Colonic mucosa (tissue), 4 donors: ENCODE results near the gene POLR2J. TPM values are rescaled to one million over a fixed set of nuclear protein-coding genes. Genes with fewer than 3 reads are reported as not detected.
"Not testable (repeated sequence)": the region's sequence is repeated elsewhere in the genome, so short reads cannot be mapped to it uniquely, and the experiment has no call there.

ENCODE experiments used
- DNase-seq: peaks from one replicate; pipeline ENCODE4 v3.0.0-alpha.2; 2020
- H3K27ac ChIP-seq: fragments of 200-600 bp; one replicate; pipeline ENCODE4 v1.8.0; 2021
- H3K27me3 ChIP-seq: fragments of 200-600 bp; one replicate; pipeline ENCODE4 v1.8.0; 2021
- H3K36me3 ChIP-seq: fragments of 200-600 bp; one replicate; pipeline ENCODE4 v1.8.0; 2021
- H3K4me1 ChIP-seq: fragments of 200-600 bp; one replicate; pipeline ENCODE4 v1.8.0; 2021; ENCODE audit warnings: mild to moderate bottlenecking
- H3K4me3 ChIP-seq: fragments of 200-600 bp; one replicate; pipeline ENCODE4 v1.8.0; 2021
- H3K9ac ChIP-seq, 2 donors: one replicate each; pipeline ENCODE4 v1.7.0; 2013; ENCODE audit warnings: control low read depth in 2 of 2, low read depth in 2 of 2, low read length in 2 of 2
- H3K9me3 ChIP-seq: fragments of 200-600 bp; one replicate; pipeline ENCODE4 v1.8.0; 2021
- intact Hi-C: fragments of 100-400 bp; cut with DNase I; formaldehyde crosslinking; loops from one replicate; pipeline ENCODE4 v1.14.1; 2022
- total RNA-seq, 2 donors: library from RNA; stranded (reverse); fragmentation: NEBNext Ultra II Directional in 1 of 2; extraction: Animal tissue kit (Norgen Biotek cat#: 25700) in 1 of 2; gene quantifications; one replicate each; pipeline ENCODE4 v1.2.1, GENCODE V29; 2021
- TF ChIP-seq, protein P1 (sequence below): fragments of 200-600 bp; IDR thresholded peaks from one replicate; pipeline ENCODE4 v1.8.0; 2022; ENCODE audit warnings: antibody characterized with exemption, mild to moderate bottlenecking
- donor health status: healthy.
- donor health status: DM: no; HTN: no; CAD: no.
- donor health status: DM: no; HTN: no; CAD: no.

POLR2J gene
- total RNA-seq, 2 donors from 2014 or later = 43.0 to 49.2 TPM

DNA sequence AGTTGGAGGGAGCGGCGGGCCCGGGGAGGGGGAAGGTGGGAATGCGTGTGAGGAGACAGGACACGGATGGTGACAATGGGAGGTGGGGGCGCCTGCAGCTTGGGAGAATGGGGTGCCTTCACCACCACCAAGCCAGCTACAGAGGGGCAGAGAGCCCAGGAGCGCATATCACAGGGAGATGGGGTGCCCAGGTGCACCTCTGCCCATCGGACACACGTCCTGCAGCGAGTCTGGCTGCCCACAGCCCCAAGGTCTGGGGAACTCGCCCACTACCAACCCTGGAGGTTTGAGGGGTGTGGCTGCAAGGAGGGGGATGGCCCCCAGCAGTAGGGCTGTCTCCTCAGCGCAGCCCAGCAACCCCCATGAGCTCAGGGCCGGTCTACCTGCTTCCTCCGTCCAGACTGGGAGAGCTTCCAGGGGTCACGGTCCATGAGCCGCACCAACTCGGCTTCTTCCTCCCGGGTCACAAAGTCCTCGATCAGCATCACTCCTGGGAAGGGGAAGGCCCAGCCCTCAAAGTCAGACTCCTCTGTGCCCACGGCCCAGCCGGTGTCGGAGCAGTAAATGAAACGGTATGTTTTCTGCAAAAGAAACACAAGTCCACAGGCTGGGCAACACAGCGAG lies 19.4 kb downstream of the POLR2J start:
- intact Hi-C loops = no loop called here
- Histone ChIP-seq H3K4me1 (peaks cover 6% of the 10 kb centered on the region), H3K4me3 (no peak overlapping the region), H3K27ac (no peak overlapping the region), H3K36me3 (no peaks in the 10 kb centered on the region), H3K9me3 (no peaks in the 10 kb centered on the region), H3K27me3 (no peaks in the 10 kb centered on the region), H3K9ac (no peak overlapping the region)
- TF ChIP-seq, protein P1, sequence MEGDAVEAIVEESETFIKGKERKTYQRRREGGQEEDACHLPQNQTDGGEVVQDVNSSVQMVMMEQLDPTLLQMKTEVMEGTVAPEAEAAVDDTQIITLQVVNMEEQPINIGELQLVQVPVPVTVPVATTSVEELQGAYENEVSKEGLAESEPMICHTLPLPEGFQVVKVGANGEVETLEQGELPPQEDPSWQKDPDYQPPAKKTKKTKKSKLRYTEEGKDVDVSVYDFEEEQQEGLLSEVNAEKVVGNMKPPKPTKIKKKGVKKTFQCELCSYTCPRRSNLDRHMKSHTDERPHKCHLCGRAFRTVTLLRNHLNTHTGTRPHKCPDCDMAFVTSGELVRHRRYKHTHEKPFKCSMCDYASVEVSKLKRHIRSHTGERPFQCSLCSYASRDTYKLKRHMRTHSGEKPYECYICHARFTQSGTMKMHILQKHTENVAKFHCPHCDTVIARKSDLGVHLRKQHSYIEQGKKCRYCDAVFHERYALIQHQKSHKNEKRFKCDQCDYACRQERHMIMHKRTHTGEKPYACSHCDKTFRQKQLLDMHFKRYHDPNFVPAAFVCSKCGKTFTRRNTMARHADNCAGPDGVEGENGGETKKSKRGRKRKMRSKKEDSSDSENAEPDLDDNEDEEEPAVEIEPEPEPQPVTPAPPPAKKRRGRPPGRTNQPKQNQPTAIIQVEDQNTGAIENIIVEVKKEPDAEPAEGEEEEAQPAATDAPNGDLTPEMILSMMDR = no peak
- DNase-seq = no peak

DNA sequence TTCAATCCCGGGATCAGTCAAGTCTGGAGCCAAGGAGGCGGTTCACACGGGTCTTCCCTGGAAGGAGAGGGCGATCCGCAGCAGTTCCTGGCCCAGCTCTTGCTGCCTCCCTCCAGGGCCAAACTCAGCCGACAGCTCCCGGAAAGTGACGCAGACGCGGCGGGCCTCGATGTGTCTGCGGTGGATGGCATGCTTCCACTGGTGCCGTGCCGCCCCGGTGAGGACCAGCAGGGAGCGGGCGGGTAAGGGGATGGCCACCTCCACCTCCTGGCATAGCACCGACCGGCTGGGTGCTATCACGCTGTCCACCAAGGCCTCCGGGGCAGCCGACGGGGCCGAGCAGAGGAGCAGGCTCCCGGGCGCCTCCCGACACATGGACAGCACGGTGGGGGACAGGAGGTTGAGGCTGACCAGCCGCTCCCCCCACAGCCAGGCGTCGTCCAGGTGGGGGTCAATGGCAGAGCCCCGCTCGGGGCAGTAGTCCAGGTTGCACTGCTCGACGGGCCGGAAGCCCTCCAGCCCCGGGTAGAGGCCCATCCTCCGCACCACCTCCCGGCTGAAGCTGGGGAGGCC lies 21.3 kb downstream of the POLR2J start:
- no peaks in the 10 kb centered on the region for H3K4me1 ChIP-seq
- no peak overlapping the region for H3K9ac ChIP-seq
- no peaks in the 10 kb centered on the region for H3K27me3 ChIP-seq
- H3K4me3 ChIP-seq = no peak overlapping the region
- H3K27ac ChIP-seq = no peak overlapping the region
- intact Hi-C loops = no loop called here
- TF ChIP-seq, protein P1 = no peak
- no peaks in the 10 kb centered on the region for H3K9me3 ChIP-seq
- no peak for DNase-seq
- no peaks in the 10 kb centered on the region for H3K36me3 ChIP-seq

- Histone ChIP-seq H3K27me3 (no peaks in the 10 kb centered on the region), H3K9ac (no peak overlapping the region), H3K36me3 (no peaks in the 10 kb centered on the region), H3K4me3 (no peak overlapping the region), H3K27ac (no peak overlapping the region), H3K4me1 (no peaks in the 10 kb centered on the region), H3K9me3 (no peaks in the 10 kb centered on the region)
- no peak for DNase-seq
- TF ChIP-seq, protein P1 = no peak
- intact Hi-C loops = no loop called here
Measured at GRCh38 chr7:102456327-102456726, 22.4 kb downstream of the POLR2J start.

GRCh38 chr7:102455596-102455995 lies 23.1 kb downstream of the POLR2J start:
- no peak overlapping the region for H3K4me3 ChIP-seq
- intact Hi-C loops = no loop called here
- H3K9ac ChIP-seq = no peak overlapping the region
- no peaks in the 10 kb centered on the region for H3K27me3 ChIP-seq
- no peaks in the 10 kb centered on the region for H3K9me3 ChIP-seq
- TF ChIP-seq, protein P1 = no peak
- no peak for DNase-seq
- H3K27ac ChIP-seq = no peak overlapping the region
- no peaks in the 10 kb centered on the region for H3K4me1 ChIP-seq
- H3K36me3 ChIP-seq = no peaks in the 10 kb centered on the region

DNA sequence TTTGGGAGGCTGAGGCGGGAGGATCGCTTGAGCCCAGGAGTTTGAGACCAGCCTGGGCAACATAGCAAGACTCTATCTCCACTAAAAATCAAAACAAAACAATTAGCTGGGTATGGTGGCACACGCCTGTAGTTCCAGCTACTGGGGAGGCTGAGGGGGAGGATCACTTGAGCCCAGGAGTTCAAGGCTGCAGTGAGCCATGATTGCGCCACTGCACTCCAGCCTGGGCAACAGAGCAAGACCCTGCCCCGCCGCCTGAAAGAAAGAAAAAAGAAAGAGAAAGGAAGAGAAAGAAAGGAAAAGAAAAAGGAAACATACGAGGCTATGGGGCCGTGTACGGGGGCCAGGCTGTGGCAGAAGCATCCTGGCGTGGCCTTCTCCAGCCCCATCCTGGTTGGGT lies 23.8 kb downstream of the POLR2J start:
- intact Hi-C loops, DNase-seq, H3K36me3 ChIP-seq, H3K27ac ChIP-seq, H3K4me1 ChIP-seq, H3K27me3 ChIP-seq, H3K4me3 ChIP-seq, H3K9me3 ChIP-seq, H3K9ac ChIP-seq: not testable (repeated sequence)

DNA sequence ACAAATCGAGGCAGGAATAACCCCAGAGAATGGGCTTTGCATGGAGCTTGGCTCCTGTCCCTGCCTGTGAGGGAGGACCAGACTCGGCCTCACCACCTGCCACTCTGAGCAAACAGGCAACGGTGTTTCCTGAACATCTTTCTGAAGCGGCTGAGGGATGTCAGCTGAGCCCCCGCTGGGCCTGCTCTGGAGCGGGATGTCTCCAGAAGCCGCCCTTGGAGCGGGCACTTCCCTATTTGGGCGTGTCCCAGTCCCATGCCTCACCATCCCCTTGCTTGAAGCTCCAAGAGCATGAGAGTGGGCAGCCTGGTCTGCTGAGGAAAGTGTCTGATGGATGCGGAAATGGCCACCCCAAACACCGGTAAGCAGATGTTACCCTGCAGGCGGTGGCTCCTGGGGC lies 24.3 kb downstream of the POLR2J start:
- H3K36me3 ChIP-seq = no peaks in the 10 kb centered on the region
- TF ChIP-seq, protein P1 = no peak
- H3K9me3 ChIP-seq = no peaks in the 10 kb centered on the region
- no peak overlapping the region for H3K4me3 ChIP-seq
- no peak overlapping the region for H3K27ac ChIP-seq
- no peaks in the 10 kb centered on the region for H3K27me3 ChIP-seq
- no peak overlapping the region for H3K9ac ChIP-seq
- no peak for DNase-seq
- intact Hi-C loops = no loop called here
- no peaks in the 10 kb centered on the region for H3K4me1 ChIP-seq
